HG02981 (cell line): Measurements from ENCODE around the gene PCIF1.
"Not testable (repeated sequence)": the region's sequence is repeated elsewhere in the genome, so short reads cannot be mapped to it uniquely, and the experiment has no call there.

Experiments used
- ATAC-seq: cut with Tn5 transposase; IDR thresholded peaks from one replicate; pipeline ENCODE4 v1.9.1; 2021; ENCODE audit warnings: mild to moderate bottlenecking, moderate library complexity; ENCODE audit not compliant: unreplicated experiment

PCIF1 gene

GRCh38 chr20:45934586-45935415 is at the start of gene PCIF1:
TSS of gene PCIF1 (plus strand) at chr20:45934683. CDS start at chr20:45939000, 4,317 bp downstream.
- ATAC-seq: peak; percentile 83

- no peak for ATAC-seq
These were observed 47.7 kb upstream of the PCIF1 start for GRCh38 chr20:45886590-45887345.

GRCh38 chr20:45887346-45887715 is 47.2 kb upstream of the PCIF1 start, which contains the start of gene SPATA25:
TSS of gene SPATA25 (minus strand) at chr20:45887622. CDS start at chr20:45887590, 32 bp downstream.
- no peak for ATAC-seq

GRCh38 chr20:45888681-45889080 is 45.8 kb upstream of the PCIF1 start:
- no peak for ATAC-seq

- ATAC-seq: no peak
These were observed 44.2 kb upstream of the PCIF1 start for GRCh38 chr20:45890077-45890984.

GRCh38 chr20:45890985-45891983 is 43.2 kb upstream of the PCIF1 start, which contains the start of the genes CTSA and NEURL2:
TSS of gene CTSA (plus strand) at chr20:45891335. CDS start at chr20:45891569, 234 bp downstream.
TSS of gene NEURL2 (minus strand) at chr20:45891208. CDS start at chr20:45890991, 217 bp downstream.
- peak; percentile 70 for ATAC-seq

- ATAC-seq: no peak
These were observed 42.2 kb upstream of the PCIF1 start for GRCh38 chr20:45892049-45892825.

- no peak for ATAC-seq
These were observed 41.5 kb upstream of the PCIF1 start for GRCh38 chr20:45892828-45893500.

GRCh38 chr20:45893831-45894230 is 40.7 kb upstream of the PCIF1 start:
- ATAC-seq: no peak

- ATAC-seq: no peak
These were observed 39.7 kb upstream of the PCIF1 start for GRCh38 chr20:45894797-45895196.

GRCh38 chr20:45896641-45897161 is 37.8 kb upstream of the PCIF1 start:
- ATAC-seq: no peak

- no peak for ATAC-seq
These were observed 37.2 kb upstream of the PCIF1 start for GRCh38 chr20:45897289-45897688.

GRCh38 chr20:45897692-45898091 is 36.8 kb upstream of the PCIF1 start:
- ATAC-seq: no peak

GRCh38 chr20:45898285-45898684 is 36.2 kb upstream of the PCIF1 start:
- no peak for ATAC-seq

GRCh38 chr20:45899046-45899835 is 35.2 kb upstream of the PCIF1 start:
- no peak for ATAC-seq

- not testable (repeated sequence) for ATAC-seq
These were observed 33.2 kb upstream of the PCIF1 start for GRCh38 chr20:45901332-45901731.

GRCh38 chr20:45902199-45902701 is 32.2 kb upstream of the PCIF1 start:
- ATAC-seq: no peak
